ENCODE data around the gene PABPN1L.

The PABPN1L gene

GRCh38 chr16:88835818-88836217 lies 30.6 kb downstream of the PABPN1L start:
- Histone ChIP-seq H3K79me1 (ENCODE audit: low read depth, low read length) (peaks cover 8% of the 10 kb centered on the region), H4K91ac (ENCODE audit: low read depth, low read length, poor library complexity) (peak overlapping the region; percentile 30), H3K18ac (ENCODE audit: low read length) (peak overlapping the region; percentile 28), H2BK5ac (ENCODE audit: low read length) (no peak overlapping the region), H4K8ac (ENCODE audit: low read depth, low read length) (no peak overlapping the region), H3K4me2 (ENCODE audit: insufficient read depth, low read length, poor library complexity, severe bottlenecking) (no peak overlapping the region), H3K27me3 (ENCODE audit: control insufficient read depth in 3 of 3, insufficient read depth in 3 of 3, low read depth in 1 of 3, low read length in 3 of 3) (no peaks in the 10 kb centered on the region), H3K36me3 (replicated peaks in 1 of 2; ENCODE audit: control insufficient read depth in 2 of 2, insufficient read depth in 2 of 2, low read length in 2 of 2) (peaks cover 0 to 9% of the 10 kb centered on the region in 2 donors), H3K23ac (ENCODE audit: low read depth, low read length, poor library complexity) (peak overlapping the region; percentile 43), H3K4me3 (ENCODE audit: low read length in 2 of 2) (no peak overlapping the region), H3K4ac (ENCODE audit: low read length) (no peak overlapping the region), H2BK120ac (ENCODE audit: low read depth, low read length) (no peak overlapping the region), H3K9me3 (replicated peaks in 1 of 2; ENCODE audit: control insufficient read depth in 2 of 2, insufficient read depth in 1 of 2, low read depth in 1 of 2, low read length in 2 of 2) (no peaks in the 10 kb centered on the region), H2AK5ac (ENCODE audit: low read depth, low read length) (no peak overlapping the region), H3K4me1 (ENCODE audit: control insufficient read depth in 2 of 2, insufficient read depth in 1 of 2, low read depth in 1 of 2, low read length in 2 of 2) (no peaks in the 10 kb centered on the region), H3K27ac (replicated peaks; ENCODE audit: low read length) (no peak overlapping the region), H2BK15ac (ENCODE audit: low read length) (no peak overlapping the region), H2AFZ (ENCODE audit: low read length) (no peak overlapping the region), H2BK12ac (ENCODE audit: low read length) (no peak overlapping the region), H3K9ac (ENCODE audit: low read depth, low read length, poor library complexity) (peak overlapping the region; percentile 70), H3K14ac (ENCODE audit: low read length) (no peak overlapping the region)
- DNase-seq (ENCODE audit: low spot score): no peak
- no CpG with 5 or more reads among the region's 33 CpGs for WGBS, 2 donors (ENCODE audit: extremely low coverage in 2 of 2, insufficient read length in 2 of 2, insufficient replicate concordance in 1 of 2)

GRCh38 chr16:88835383-88835782 lies 31.1 kb downstream of the PABPN1L start:
- no peak overlapping the region for H3K4ac ChIP-seq (ENCODE audit: low read length)
- DNase-seq (ENCODE audit: low spot score): no peak
- peaks cover 0 to 9% of the 10 kb centered on the region in 2 donors for H3K36me3 ChIP-seq (replicated peaks in 1 of 2; ENCODE audit: control insufficient read depth in 2 of 2, insufficient read depth in 2 of 2, low read length in 2 of 2)
- no peak overlapping the region for H3K14ac ChIP-seq (ENCODE audit: low read length)
- no peak overlapping the region for H2AFZ ChIP-seq (ENCODE audit: low read length)
- H4K91ac ChIP-seq (ENCODE audit: low read depth, low read length, poor library complexity): no peak overlapping the region
- no peak overlapping the region for H2BK15ac ChIP-seq (ENCODE audit: low read length)
- no peak overlapping the region for H2BK12ac ChIP-seq (ENCODE audit: low read length)
- no peaks in the 10 kb centered on the region for H3K27me3 ChIP-seq (ENCODE audit: control insufficient read depth in 3 of 3, insufficient read depth in 3 of 3, low read depth in 1 of 3, low read length in 3 of 3)
- no CpG with 5 or more reads among the region's 11 CpGs for WGBS, 2 donors (ENCODE audit: extremely low coverage in 2 of 2, insufficient read length in 2 of 2, insufficient replicate concordance in 1 of 2)
- H3K4me3 ChIP-seq (ENCODE audit: low read length in 2 of 2): no peak overlapping the region
- H3K9ac ChIP-seq (ENCODE audit: low read depth, low read length, poor library complexity): peak overlapping the region; percentile 70
- H3K4me1 ChIP-seq (ENCODE audit: control insufficient read depth in 2 of 2, insufficient read depth in 1 of 2, low read depth in 1 of 2, low read length in 2 of 2): no peaks in the 10 kb centered on the region
- no peak overlapping the region for H4K8ac ChIP-seq (ENCODE audit: low read depth, low read length)
- H3K23ac ChIP-seq (ENCODE audit: low read depth, low read length, poor library complexity): no peak overlapping the region
- no peak overlapping the region for H2BK120ac ChIP-seq (ENCODE audit: low read depth, low read length)
- no peak overlapping the region for H2BK5ac ChIP-seq (ENCODE audit: low read length)
- H2AK5ac ChIP-seq (ENCODE audit: low read depth, low read length): no peak overlapping the region
- H3K4me2 ChIP-seq (ENCODE audit: insufficient read depth, low read length, poor library complexity, severe bottlenecking): no peak overlapping the region
- H3K79me1 ChIP-seq (ENCODE audit: low read depth, low read length): peaks cover 9% of the 10 kb centered on the region
- H3K18ac ChIP-seq (ENCODE audit: low read length): no peak overlapping the region
- no peak overlapping the region for H3K27ac ChIP-seq (replicated peaks; ENCODE audit: low read length)
- H3K9me3 ChIP-seq (replicated peaks in 1 of 2; ENCODE audit: control insufficient read depth in 2 of 2, insufficient read depth in 1 of 2, low read depth in 1 of 2, low read length in 2 of 2): no peaks in the 10 kb centered on the region

- Histone ChIP-seq H4K91ac (ENCODE audit: low read depth, low read length, poor library complexity) (no peak overlapping the region), H3K4me1 (ENCODE audit: control insufficient read depth in 2 of 2, insufficient read depth in 1 of 2, low read depth in 1 of 2, low read length in 2 of 2) (no peaks in the 10 kb centered on the region), H3K9ac (ENCODE audit: low read depth, low read length, poor library complexity) (no peak overlapping the region), H3K4me2 (ENCODE audit: insufficient read depth, low read length, poor library complexity, severe bottlenecking) (no peak overlapping the region), H3K23ac (ENCODE audit: low read depth, low read length, poor library complexity) (no peak overlapping the region), H2BK15ac (ENCODE audit: low read length) (no peak overlapping the region), H2BK120ac (ENCODE audit: low read depth, low read length) (no peak overlapping the region), H2BK12ac (ENCODE audit: low read length) (no peak overlapping the region), H3K14ac (ENCODE audit: low read length) (no peak overlapping the region), H3K18ac (ENCODE audit: low read length) (no peak overlapping the region), H3K36me3 (replicated peaks in 1 of 2; ENCODE audit: control insufficient read depth in 2 of 2, insufficient read depth in 2 of 2, low read length in 2 of 2) (peaks cover 0 to 9% of the 10 kb centered on the region in 2 donors), H3K27ac (replicated peaks; ENCODE audit: low read length) (no peak overlapping the region), H2BK5ac (ENCODE audit: low read length) (no peak overlapping the region), H2AK5ac (ENCODE audit: low read depth, low read length) (no peak overlapping the region), H4K8ac (ENCODE audit: low read depth, low read length) (no peak overlapping the region), H2AFZ (ENCODE audit: low read length) (no peak overlapping the region), H3K79me1 (ENCODE audit: low read depth, low read length) (peaks cover 9% of the 10 kb centered on the region), H3K4me3 (ENCODE audit: low read length in 2 of 2) (no peak overlapping the region), H3K27me3 (ENCODE audit: control insufficient read depth in 3 of 3, insufficient read depth in 3 of 3, low read depth in 1 of 3, low read length in 3 of 3) (no peaks in the 10 kb centered on the region), H3K9me3 (replicated peaks in 1 of 2; ENCODE audit: control insufficient read depth in 2 of 2, insufficient read depth in 1 of 2, low read depth in 1 of 2, low read length in 2 of 2) (no peaks in the 10 kb centered on the region), H3K4ac (ENCODE audit: low read length) (no peak overlapping the region)
- no CpG with 5 or more reads among the region's 13 CpGs for WGBS, 2 donors (ENCODE audit: extremely low coverage in 2 of 2, insufficient read length in 2 of 2, insufficient replicate concordance in 1 of 2)
- DNase-seq (ENCODE audit: low spot score): no peak
These were observed 31.8 kb downstream of the PABPN1L start for GRCh38 chr16:88834670-88835069.

- H3K23ac ChIP-seq (ENCODE audit: low read depth, low read length, poor library complexity): no peak overlapping the region
- H3K79me1 ChIP-seq (ENCODE audit: low read depth, low read length): peaks cover 10% of the 10 kb centered on the region
- no peak overlapping the region for H3K9ac ChIP-seq (ENCODE audit: low read depth, low read length, poor library complexity)
- DNase-seq (ENCODE audit: low spot score): no peak
- H3K4me3 ChIP-seq (ENCODE audit: low read length in 2 of 2): no peak overlapping the region
- no peak overlapping the region for H3K14ac ChIP-seq (ENCODE audit: low read length)
- no peak overlapping the region for H4K91ac ChIP-seq (ENCODE audit: low read depth, low read length, poor library complexity)
- no peak overlapping the region for H4K8ac ChIP-seq (ENCODE audit: low read depth, low read length)
- H3K27ac ChIP-seq (replicated peaks; ENCODE audit: low read length): no peak overlapping the region
- no peaks in the 10 kb centered on the region for H3K4me1 ChIP-seq (ENCODE audit: control insufficient read depth in 2 of 2, insufficient read depth in 1 of 2, low read depth in 1 of 2, low read length in 2 of 2)
- H2BK12ac ChIP-seq (ENCODE audit: low read length): no peak overlapping the region
- H3K27me3 ChIP-seq (ENCODE audit: control insufficient read depth in 3 of 3, insufficient read depth in 3 of 3, low read depth in 1 of 3, low read length in 3 of 3): no peaks in the 10 kb centered on the region
- no peak overlapping the region for H2AK5ac ChIP-seq (ENCODE audit: low read depth, low read length)
- no peak overlapping the region for H2AFZ ChIP-seq (ENCODE audit: low read length)
- H2BK5ac ChIP-seq (ENCODE audit: low read length): no peak overlapping the region
- no peaks in the 10 kb centered on the region for H3K9me3 ChIP-seq (replicated peaks in 1 of 2; ENCODE audit: control insufficient read depth in 2 of 2, insufficient read depth in 1 of 2, low read depth in 1 of 2, low read length in 2 of 2)
- H3K36me3 ChIP-seq (replicated peaks in 1 of 2; ENCODE audit: control insufficient read depth in 2 of 2, insufficient read depth in 2 of 2, low read length in 2 of 2): peaks cover 0 to 7% of the 10 kb centered on the region in 2 donors
- no peak overlapping the region for H3K4ac ChIP-seq (ENCODE audit: low read length)
- no peak overlapping the region for H2BK120ac ChIP-seq (ENCODE audit: low read depth, low read length)
- no peak overlapping the region for H3K4me2 ChIP-seq (ENCODE audit: insufficient read depth, low read length, poor library complexity, severe bottlenecking)
- no peak overlapping the region for H3K18ac ChIP-seq (ENCODE audit: low read length)
- WGBS, 2 donors (ENCODE audit: extremely low coverage in 2 of 2, insufficient read length in 2 of 2, insufficient replicate concordance in 1 of 2): no CpG with 5 or more reads among the region's 13 CpGs
- no peak overlapping the region for H2BK15ac ChIP-seq (ENCODE audit: low read length)
These were observed 33.4 kb downstream of the PABPN1L start for GRCh38 chr16:88833086-88833485.
